HuH-7 (cell line): Measurements from ENCODE around the gene AUTS2.

Experiments used
- DNase-seq: peaks from one replicate; pipeline ENCODE4 v3.0.0; 2011; ENCODE audit warnings: low spot score

The AUTS2 gene

GRCh38 chr7:70505468-70505867 is 907.2 kb downstream of the AUTS2 start:
- DNase-seq: no peak

- DNase-seq: no peak
These were observed 907.6 kb downstream of the AUTS2 start for GRCh38 chr7:70505886-70506285.

- DNase-seq: no peak
These were observed 908.2 kb downstream of the AUTS2 start for GRCh38 chr7:70506434-70506833.

- DNase-seq: no peak
These were observed 913.9 kb downstream of the AUTS2 start for GRCh38 chr7:70512144-70512543.

GRCh38 chr7:70512761-70513160 is 914.5 kb downstream of the AUTS2 start:
- DNase-seq: no peak

GRCh38 chr7:70520611-70521010 is 922.3 kb downstream of the AUTS2 start:
- DNase-seq: no peak

- DNase-seq: no peak
These were observed 925.1 kb downstream of the AUTS2 start for GRCh38 chr7:70523249-70523988.

- DNase-seq: no peak
These were observed 925.7 kb downstream of the AUTS2 start for GRCh38 chr7:70523989-70524351.

- no peak for DNase-seq
These were observed 927.7 kb downstream of the AUTS2 start for GRCh38 chr7:70525991-70526390.

- DNase-seq: no peak
These were observed 929.3 kb downstream of the AUTS2 start for GRCh38 chr7:70527520-70528115.

GRCh38 chr7:70529436-70529835 is 931.2 kb downstream of the AUTS2 start:
- no peak for DNase-seq

- no peak for DNase-seq
These were observed 931.8 kb downstream of the AUTS2 start for GRCh38 chr7:70529914-70530585.

GRCh38 chr7:70533614-70534013 is 935.3 kb downstream of the AUTS2 start:
- DNase-seq: no peak

GRCh38 chr7:70539205-70539604 is 940.9 kb downstream of the AUTS2 start:
- no peak for DNase-seq

GRCh38 chr7:70539617-70540016 is 941.3 kb downstream of the AUTS2 start:
- no peak for DNase-seq

- no peak for DNase-seq
These were observed 942.4 kb downstream of the AUTS2 start for GRCh38 chr7:70540641-70541040.

- no peak for DNase-seq
These were observed 944.6 kb downstream of the AUTS2 start for GRCh38 chr7:70542750-70543376.

- no peak for DNase-seq
These were observed 945.7 kb downstream of the AUTS2 start for GRCh38 chr7:70544016-70544415.

GRCh38 chr7:70545214-70545613 is 946.9 kb downstream of the AUTS2 start:
- no peak for DNase-seq

GRCh38 chr7:70552141-70552540 is 953.9 kb downstream of the AUTS2 start:
- DNase-seq: no peak

GRCh38 chr7:70553364-70553763 is 955.1 kb downstream of the AUTS2 start:
- DNase-seq: no peak

- DNase-seq: no peak
These were observed 956.4 kb downstream of the AUTS2 start for GRCh38 chr7:70554646-70555045.

GRCh38 chr7:70556761-70557160 is 958.5 kb downstream of the AUTS2 start:
- no peak for DNase-seq
